Measurements from ENCODE around the gene DNAJA4. TPM values are rescaled to one million over a fixed set of nuclear protein-coding genes. Genes with fewer than 3 reads are reported as not detected.

The DNAJA4 gene
- polyA plus RNA-seq, 1 of the 3 experiments (the other 2 are of a cell fraction): 0.03 TPM

DNA sequence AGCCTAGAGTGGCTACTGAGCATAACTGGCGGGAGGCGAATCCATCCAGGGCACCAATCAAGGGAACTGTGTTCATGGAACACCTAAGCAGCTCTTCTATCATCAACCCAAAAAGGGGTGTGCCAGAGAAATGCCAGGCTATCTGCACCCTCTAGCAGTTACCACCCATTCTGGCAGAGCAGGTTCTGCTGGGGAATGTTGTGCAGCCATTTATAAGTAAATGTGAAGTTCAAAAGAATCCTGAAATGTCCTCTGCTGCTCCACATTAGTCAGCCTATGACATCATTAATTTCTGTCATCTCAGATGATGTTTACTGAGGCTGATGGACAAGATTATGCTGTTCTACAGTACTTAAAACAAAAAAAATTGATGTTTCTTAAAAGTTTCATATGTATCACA, 27.3 kb downstream of the DNAJA4 start:
- Histone ChIP-seq H3K79me2 (ENCODE audit: insufficient read depth) (peaks cover 20% of the 10 kb centered on the region), H3K27me3 (ENCODE audit: insufficient read depth) (no peaks in the 10 kb centered on the region), H3K9me2 (no peaks in the 10 kb centered on the region), H3K36me3 (replicated peaks in 1 of 2; ENCODE audit: control insufficient read depth in 1 of 2, insufficient read depth in 2 of 2, low read length in 1 of 2) (peaks cover 60 to 80% of the 10 kb centered on the region in 2 experiments), H4K20me1 (ENCODE audit: insufficient read depth) (no peaks in the 10 kb centered on the region), H3K27ac (ENCODE audit: low read depth in 2 of 2, low read length in 1 of 2) (no peak overlapping the region), H3K4me1 (ENCODE audit: control insufficient read depth in 1 of 2, insufficient read depth in 2 of 2, low read depth in 1 of 2, low read length in 1 of 2) (no peaks in the 10 kb centered on the region), H2AFZ (ENCODE audit: low read depth) (no peak overlapping the region), H3K9ac (no peak overlapping the region), H3K4me2 (no peak overlapping the region; the same call in 1 of the 2 replicates), H3F3A (replicated peaks; ENCODE audit: insufficient read depth) (no peaks in the 10 kb centered on the region), H3K4me3 (ENCODE audit: low read depth in 2 of 2, low read length in 1 of 2) (no peak overlapping the region), H3K9me3 (no peaks in the 10 kb centered on the region)
- ChIA-PET POLR2A (no interaction called here), CTCF (interaction anchor here (1.3 to 2.3 kb wide), 2 partner anchors 9 to 13 kb away, joined by 5 to 10 read pairs; no protein-coding TSS in a partner anchor)
- TF ChIP-seq MEF2A (IDR thresholded peaks at IDR 0.05; ENCODE audit: borderline replicate concordance, low read depth): no peak
- TF ChIP-seq, protein P1, sequence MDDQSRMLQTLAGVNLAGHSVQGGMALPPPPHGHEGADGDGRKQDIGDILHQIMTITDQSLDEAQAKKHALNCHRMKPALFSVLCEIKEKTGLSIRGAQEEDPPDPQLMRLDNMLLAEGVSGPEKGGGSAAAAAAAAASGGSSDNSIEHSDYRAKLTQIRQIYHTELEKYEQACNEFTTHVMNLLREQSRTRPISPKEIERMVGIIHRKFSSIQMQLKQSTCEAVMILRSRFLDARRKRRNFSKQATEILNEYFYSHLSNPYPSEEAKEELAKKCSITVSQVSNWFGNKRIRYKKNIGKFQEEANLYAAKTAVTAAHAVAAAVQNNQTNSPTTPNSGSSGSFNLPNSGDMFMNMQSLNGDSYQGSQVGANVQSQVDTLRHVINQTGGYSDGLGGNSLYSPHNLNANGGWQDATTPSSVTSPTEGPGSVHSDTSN (IDR thresholded peaks at IDR 0.05): 0 out of 2 replicates have a peak, but pooled peaks have one; percentile 30
- DNase-seq: no peak
- 100% methylated on average over 2 of the region's 2 CpGs for WGBS (ENCODE audit: low lambda C conversion rate)

DNA sequence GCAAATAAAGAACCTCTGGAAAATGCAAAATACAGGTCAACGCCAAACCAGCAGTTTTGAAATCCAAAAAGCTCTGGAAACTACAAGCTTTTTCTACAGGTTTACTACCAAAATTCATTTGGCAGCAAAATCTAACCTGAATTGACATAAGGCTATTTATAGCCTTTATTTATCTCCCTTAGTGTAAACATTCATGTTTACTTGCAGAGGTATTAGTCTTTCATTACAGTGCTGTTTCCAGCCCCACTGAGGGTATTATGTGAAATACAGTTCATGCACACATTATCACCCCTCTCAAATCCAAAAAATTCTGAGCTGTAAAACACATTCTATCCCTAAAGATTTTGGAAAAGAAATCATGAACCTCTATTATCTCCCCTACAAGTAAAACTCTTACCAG, 27.9 kb downstream of the DNAJA4 start:
- WGBS (ENCODE audit: low lambda C conversion rate): 96% methylated on average over 1 of the region's 1 CpG
- Histone ChIP-seq H3K36me3 (replicated peaks in 1 of 2; ENCODE audit: control insufficient read depth in 1 of 2, insufficient read depth in 2 of 2, low read length in 1 of 2) (peaks cover 57 to 75% of the 10 kb centered on the region in 2 experiments), H3K9me2 (no peaks in the 10 kb centered on the region), H3F3A (replicated peaks; ENCODE audit: insufficient read depth) (no peaks in the 10 kb centered on the region), H3K27ac (ENCODE audit: low read depth in 2 of 2, low read length in 1 of 2) (no peak overlapping the region), H3K4me1 (ENCODE audit: control insufficient read depth in 1 of 2, insufficient read depth in 2 of 2, low read depth in 1 of 2, low read length in 1 of 2) (no peaks in the 10 kb centered on the region), H3K79me2 (ENCODE audit: insufficient read depth) (peaks cover 25% of the 10 kb centered on the region), H3K4me3 (ENCODE audit: low read depth in 2 of 2, low read length in 1 of 2) (no peak overlapping the region), H4K20me1 (ENCODE audit: insufficient read depth) (no peaks in the 10 kb centered on the region), H2AFZ (ENCODE audit: low read depth) (no peak overlapping the region), H3K9me3 (no peaks in the 10 kb centered on the region), H3K4me2 (no peak overlapping the region), H3K9ac (0 out of 2 replicates have a peak overlapping the region, but pooled peaks have one; percentile 6), H3K27me3 (ENCODE audit: insufficient read depth) (no peaks in the 10 kb centered on the region)
- TF ChIP-seq SMC3 (IDR thresholded peaks at IDR 0.05; ENCODE audit: low read depth, low read length) (no peak), TCF12 (IDR thresholded peaks at IDR 0.05) (no peak), RCOR1 (IDR thresholded peaks at IDR 0.05; ENCODE audit: low read length) (no peak), RFX5 (IDR thresholded peaks at IDR 0.05; ENCODE audit: low read length) (no peak), MEF2A (IDR thresholded peaks at IDR 0.05; ENCODE audit: borderline replicate concordance, low read depth) (no peak), GABPA (IDR thresholded peaks at IDR 0.05; ENCODE audit: low read depth) (no peak), FOXJ3 (CRISPR knock-in tag; IDR thresholded peaks at IDR 0.05) (no peak), CHD2 (IDR thresholded peaks at IDR 0.05; ENCODE audit: low read length, partially characterized antibody) (no peak), ELF1 (IDR thresholded peaks at IDR 0.05) (no peak), FOSL2 (IDR thresholded peaks at IDR 0.05; ENCODE audit: borderline replicate concordance, low read depth) (no peak), POLR2AphosphoS5 (IDR thresholded peaks at IDR 0.05; ENCODE audit: low read depth, low read length) (no peak), SIN3A (IDR thresholded peaks at IDR 0.05; ENCODE audit: borderline replicate concordance, low read depth, low read length) (no peak)
- TF ChIP-seq, protein P2, sequence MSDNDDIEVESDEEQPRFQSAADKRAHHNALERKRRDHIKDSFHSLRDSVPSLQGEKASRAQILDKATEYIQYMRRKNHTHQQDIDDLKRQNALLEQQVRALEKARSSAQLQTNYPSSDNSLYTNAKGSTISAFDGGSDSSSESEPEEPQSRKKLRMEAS (IDR thresholded peaks at IDR 0.05; ENCODE audit: low read depth): no peak
- TF ChIP-seq, protein P3, sequence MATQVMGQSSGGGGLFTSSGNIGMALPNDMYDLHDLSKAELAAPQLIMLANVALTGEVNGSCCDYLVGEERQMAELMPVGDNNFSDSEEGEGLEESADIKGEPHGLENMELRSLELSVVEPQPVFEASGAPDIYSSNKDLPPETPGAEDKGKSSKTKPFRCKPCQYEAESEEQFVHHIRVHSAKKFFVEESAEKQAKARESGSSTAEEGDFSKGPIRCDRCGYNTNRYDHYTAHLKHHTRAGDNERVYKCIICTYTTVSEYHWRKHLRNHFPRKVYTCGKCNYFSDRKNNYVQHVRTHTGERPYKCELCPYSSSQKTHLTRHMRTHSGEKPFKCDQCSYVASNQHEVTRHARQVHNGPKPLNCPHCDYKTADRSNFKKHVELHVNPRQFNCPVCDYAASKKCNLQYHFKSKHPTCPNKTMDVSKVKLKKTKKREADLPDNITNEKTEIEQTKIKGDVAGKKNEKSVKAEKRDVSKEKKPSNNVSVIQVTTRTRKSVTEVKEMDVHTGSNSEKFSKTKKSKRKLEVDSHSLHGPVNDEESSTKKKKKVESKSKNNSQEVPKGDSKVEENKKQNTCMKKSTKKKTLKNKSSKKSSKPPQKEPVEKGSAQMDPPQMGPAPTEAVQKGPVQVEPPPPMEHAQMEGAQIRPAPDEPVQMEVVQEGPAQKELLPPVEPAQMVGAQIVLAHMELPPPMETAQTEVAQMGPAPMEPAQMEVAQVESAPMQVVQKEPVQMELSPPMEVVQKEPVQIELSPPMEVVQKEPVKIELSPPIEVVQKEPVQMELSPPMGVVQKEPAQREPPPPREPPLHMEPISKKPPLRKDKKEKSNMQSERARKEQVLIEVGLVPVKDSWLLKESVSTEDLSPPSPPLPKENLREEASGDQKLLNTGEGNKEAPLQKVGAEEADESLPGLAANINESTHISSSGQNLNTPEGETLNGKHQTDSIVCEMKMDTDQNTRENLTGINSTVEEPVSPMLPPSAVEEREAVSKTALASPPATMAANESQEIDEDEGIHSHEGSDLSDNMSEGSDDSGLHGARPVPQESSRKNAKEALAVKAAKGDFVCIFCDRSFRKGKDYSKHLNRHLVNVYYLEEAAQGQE (IDR thresholded peaks at IDR 0.05; ENCODE audit: low read depth, low read length): no peak
- TF ChIP-seq, protein P4, sequence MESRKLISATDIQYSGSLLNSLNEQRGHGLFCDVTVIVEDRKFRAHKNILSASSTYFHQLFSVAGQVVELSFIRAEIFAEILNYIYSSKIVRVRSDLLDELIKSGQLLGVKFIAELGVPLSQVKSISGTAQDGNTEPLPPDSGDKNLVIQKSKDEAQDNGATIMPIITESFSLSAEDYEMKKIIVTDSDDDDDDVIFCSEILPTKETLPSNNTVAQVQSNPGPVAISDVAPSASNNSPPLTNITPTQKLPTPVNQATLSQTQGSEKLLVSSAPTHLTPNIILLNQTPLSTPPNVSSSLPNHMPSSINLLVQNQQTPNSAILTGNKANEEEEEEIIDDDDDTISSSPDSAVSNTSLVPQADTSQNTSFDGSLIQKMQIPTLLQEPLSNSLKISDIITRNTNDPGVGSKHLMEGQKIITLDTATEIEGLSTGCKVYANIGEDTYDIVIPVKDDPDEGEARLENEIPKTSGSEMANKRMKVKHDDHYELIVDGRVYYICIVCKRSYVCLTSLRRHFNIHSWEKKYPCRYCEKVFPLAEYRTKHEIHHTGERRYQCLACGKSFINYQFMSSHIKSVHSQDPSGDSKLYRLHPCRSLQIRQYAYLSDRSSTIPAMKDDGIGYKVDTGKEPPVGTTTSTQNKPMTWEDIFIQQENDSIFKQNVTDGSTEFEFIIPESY (IDR thresholded peaks at IDR 0.05; ENCODE audit: borderline replicate concordance, low read depth): no peak
- no peak for DNase-seq
- ChIA-PET POLR2A (no interaction called here), CTCF (interaction anchor here (0.8 to 2.3 kb wide), 4 partner anchors 10 to 130 kb away, joined by 3 to 10 read pairs (median 4); no protein-coding TSS in a partner anchor)
